Fibroblast of skin of abdomen (primary cell): ENCODE measurements around the gene PPFIA4.

Experiments used
- DNase-seq: peaks from one replicate; pipeline ENCODE4 v3.0.0-alpha.2; 2013

Gene PPFIA4

GRCh38 chr1:203085528-203086406 is 59.5 kb downstream of the PPFIA4 start, which contains the start of gene MYOG:
TSS of gene MYOG (minus strand) at chr1:203086012. CDS start at chr1:203085961, 51 bp downstream.
- DNase-seq = no peak

GRCh38 chr1:203086992-203087763 is 60.9 kb downstream of the PPFIA4 start:
- DNase-seq = no peak

- DNase-seq = no peak
These were observed 62.1 kb downstream of the PPFIA4 start for GRCh38 chr1:203088441-203088840.

- no peak for DNase-seq
These were observed 62.8 kb downstream of the PPFIA4 start for GRCh38 chr1:203089001-203089650.

GRCh38 chr1:203089651-203090045 is 63.4 kb downstream of the PPFIA4 start:
- DNase-seq = no peak

- DNase-seq = no peak
These were observed 64.3 kb downstream of the PPFIA4 start for GRCh38 chr1:203090421-203091198.

- DNase-seq = no peak
These were observed 64.8 kb downstream of the PPFIA4 start for GRCh38 chr1:203091199-203091477.

GRCh38 chr1:203091761-203092330 is 65.6 kb downstream of the PPFIA4 start:
- DNase-seq = no peak

GRCh38 chr1:203093754-203094410 is 67.6 kb downstream of the PPFIA4 start:
- no peak for DNase-seq

- no peak for DNase-seq
These were observed 68.9 kb downstream of the PPFIA4 start for GRCh38 chr1:203095061-203095690.

GRCh38 chr1:203096566-203096965 is 70.3 kb downstream of the PPFIA4 start:
- no peak for DNase-seq

- no peak for DNase-seq
These were observed 70.7 kb downstream of the PPFIA4 start for GRCh38 chr1:203097001-203097400.

- DNase-seq = no peak
These were observed 72.2 kb downstream of the PPFIA4 start for GRCh38 chr1:203098445-203098844.

- DNase-seq = no peak
These were observed 72.7 kb downstream of the PPFIA4 start for GRCh38 chr1:203098914-203099520.

- DNase-seq = no peak
These were observed 73.7 kb downstream of the PPFIA4 start for GRCh38 chr1:203099805-203100515.

- no peak for DNase-seq
These were observed 74.2 kb downstream of the PPFIA4 start for GRCh38 chr1:203100516-203100869.

- no peak for DNase-seq
These were observed 75.7 kb downstream of the PPFIA4 start for GRCh38 chr1:203101813-203102634.

GRCh38 chr1:203103216-203103615 is 76.9 kb downstream of the PPFIA4 start:
- DNase-seq = no peak

- DNase-seq = no peak
These were observed 77.7 kb downstream of the PPFIA4 start for GRCh38 chr1:203103829-203104495.
